NOMO-1 treated with dmso at 0.1 percent for 144 hours (cell line): ENCODE data around the gene AGR3.

Experiments used
- DNase-seq: peaks from one replicate; lab custom pipeline; 2025; ENCODE audit not compliant: unreplicated experiment; lab: John Stamatoyannopoulos, UW

AGR3 gene

GRCh38 chr7:16881844-16882243, at the start of gene AGR3:
Gene AGR3, minus strand, starts transcription at chr7:16881983. Its CDS starts 3,365 bp downstream, at chr7:16878618.
- DNase-seq, result no peak

DNA sequence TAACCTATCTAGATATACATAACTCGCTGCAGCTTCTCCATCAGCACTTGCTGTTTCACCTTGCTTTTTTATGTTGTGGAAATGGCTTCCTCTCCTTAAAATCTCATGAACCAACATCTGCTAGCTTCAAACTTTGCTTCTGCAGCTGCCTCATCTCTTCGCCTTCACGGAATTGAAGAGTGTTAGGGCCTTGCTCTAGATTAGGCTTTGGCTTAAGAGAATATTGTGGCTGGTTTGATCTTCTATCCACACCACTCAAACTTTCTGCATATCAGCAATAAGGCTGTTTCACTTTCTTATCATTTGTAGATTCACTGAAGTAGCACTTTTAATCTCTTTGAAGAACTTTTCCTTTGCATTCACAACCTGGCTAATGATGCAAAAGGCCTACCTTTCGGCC, 49.2 kb upstream of the AGR3 start:
- no peak for DNase-seq

DNA sequence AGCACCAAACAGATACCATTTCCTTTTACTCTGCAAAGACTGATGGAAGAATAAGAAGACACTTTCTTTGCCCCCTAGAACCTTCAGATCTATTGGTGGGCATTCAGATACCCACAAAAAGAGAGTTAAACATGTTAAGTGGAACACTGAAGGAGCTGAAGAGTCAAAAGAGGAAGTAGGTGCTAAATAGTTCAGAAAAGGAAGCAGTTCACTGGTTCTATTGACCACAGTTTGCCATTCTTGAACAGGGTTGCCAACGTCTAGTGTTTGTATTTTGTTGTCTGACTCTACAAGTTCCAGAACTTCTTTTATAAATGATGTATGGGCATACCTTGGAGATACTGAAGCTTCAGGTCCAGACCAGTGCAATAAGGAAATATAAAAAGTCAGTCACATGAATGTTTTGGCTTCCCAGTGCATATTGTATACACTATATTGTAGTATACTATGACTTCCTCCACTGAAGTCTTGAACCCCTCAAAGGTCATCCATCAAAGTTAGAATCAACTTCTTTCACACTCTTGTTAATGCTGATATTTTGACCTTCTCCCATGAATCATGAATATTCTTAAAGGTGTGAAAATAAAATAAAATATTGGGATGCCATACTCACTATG, 47.5 kb upstream of the AGR3 start:
- DNase-seq, result peak; percentile 61

GRCh38 chr7:16926861-16927260, 45.1 kb upstream of the AGR3 start:
- no peak for DNase-seq

DNA sequence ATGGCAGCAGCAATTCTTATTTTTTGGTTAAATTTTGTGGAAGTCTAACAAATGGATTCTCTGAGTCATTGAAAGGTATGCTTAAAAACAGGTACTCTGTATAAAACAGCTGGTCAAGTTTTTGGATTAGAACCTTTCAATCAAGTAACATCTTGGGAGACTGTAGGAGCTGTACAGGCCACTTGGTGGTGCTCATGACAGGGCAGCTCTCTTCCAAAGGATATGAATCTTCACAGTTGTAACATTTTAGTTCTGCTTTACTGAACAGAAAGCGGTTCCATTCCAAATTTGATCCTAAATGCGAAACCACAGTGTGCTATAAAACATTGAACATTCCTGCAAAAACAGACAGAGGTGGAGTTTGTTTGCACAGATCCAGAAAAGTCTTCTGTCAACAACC, 44.5 kb upstream of the AGR3 start:
- peak; percentile 37 for DNase-seq

DNA sequence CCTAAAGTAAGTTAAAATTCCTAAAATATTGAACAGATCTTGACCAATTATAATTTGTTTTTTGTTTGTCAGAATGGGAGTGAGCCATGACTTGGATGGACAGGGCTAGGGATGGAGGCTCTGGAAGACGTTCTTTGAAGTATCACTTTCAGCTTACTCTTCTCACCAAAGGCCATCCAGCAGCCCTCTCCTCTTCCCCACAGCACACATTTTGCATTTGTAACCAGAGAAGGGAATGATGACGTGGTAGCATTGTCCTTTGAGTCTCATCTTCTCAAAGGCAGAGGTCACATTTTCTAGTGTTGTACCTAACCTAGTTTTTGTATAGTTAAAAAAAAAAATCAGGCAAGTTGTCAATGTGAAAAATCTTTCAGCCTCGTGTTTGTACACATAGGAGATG, 43.8 kb upstream of the AGR3 start:
- no peak for DNase-seq

- DNase-seq, result no peak
Observed at GRCh38 chr7:16923019-16923418, 41.2 kb upstream of the AGR3 start.

DNA sequence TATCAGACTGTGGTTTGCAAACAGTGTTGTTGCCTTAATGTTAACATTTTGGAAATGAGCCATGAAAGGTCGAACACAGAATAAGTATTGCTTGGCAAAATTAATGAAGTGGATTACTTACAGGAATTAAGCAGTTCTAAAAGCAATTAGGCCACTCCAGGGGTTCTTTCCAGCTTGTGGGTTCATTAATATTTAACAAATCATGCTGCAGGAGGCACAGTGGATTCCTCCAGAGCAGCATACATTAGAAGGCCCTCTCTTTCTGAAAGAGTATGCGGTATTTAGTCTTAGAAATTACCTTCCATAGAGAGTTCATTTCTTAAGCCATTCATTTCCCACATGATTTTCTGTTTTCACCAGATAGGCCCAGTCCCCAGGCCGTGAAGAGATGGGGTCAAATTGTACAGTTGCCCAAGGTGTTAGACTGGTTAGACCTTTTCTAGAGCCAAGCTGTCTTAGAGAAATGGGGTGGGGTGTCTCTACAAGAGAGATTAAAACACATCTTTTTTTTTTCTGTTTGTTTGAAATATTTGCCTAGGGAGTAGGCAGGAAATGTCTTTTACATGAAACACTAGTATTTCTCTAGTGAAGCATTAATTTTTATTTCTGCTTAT, 40.0 kb upstream of the AGR3 start:
- no peak for DNase-seq

GRCh38 chr7:16921151-16921550, 39.4 kb upstream of the AGR3 start:
- DNase-seq, result no peak

DNA sequence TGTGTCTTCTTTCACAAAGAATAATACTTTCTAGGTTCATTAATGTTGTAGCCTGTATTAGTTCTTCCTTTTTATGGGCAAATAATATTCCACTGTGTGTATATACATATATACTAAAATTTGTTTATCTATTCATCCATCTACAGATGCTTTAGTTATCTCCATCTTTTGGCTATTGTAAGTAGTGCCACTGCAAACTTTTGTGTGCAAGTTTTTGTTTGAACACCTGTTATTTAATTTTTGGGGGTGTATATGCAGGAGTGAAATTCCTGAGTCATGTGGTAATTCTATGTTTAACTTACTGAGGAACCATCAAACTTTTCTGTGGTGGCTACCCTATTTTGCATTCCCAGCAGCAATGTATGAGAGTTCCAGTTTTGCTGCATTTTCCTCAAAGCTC, 37.7 kb upstream of the AGR3 start:
- no peak for DNase-seq

GRCh38 chr7:16918288-16918895, 36.6 kb upstream of the AGR3 start:
- DNase-seq, result no peak

- DNase-seq, result no peak
Observed at GRCh38 chr7:16916738-16917137, 35.0 kb upstream of the AGR3 start.

DNA sequence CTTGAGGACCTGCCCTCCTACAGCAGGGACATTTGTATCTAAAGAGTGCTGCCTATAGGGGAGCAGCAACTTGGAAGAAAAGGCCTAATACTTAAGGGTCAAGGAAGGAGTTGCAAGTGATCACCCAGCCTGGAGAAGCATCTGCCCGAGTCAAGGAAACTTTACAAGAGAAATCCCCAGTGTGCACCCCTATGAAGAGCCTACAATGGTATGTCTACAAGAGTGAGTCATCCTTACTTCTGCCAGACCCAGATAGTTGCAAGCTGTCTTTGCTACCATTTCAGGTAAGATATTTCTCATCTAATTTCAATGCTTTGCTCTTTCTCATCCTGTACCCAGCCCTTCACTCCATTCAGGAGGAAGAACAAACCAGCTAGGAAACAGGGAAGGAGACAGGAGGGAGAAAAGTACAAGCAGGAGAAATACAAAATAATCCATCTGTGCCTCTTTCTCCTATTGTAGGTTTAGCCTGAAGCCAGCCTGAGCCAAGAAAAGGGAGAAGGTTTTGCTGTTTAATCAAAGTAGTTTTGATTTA, 34.4 kb upstream of the AGR3 start:
- no peak for DNase-seq

- no peak for DNase-seq
Observed at GRCh38 chr7:16915405-16915804, 33.6 kb upstream of the AGR3 start.

- no peak for DNase-seq
Observed at GRCh38 chr7:16914771-16915170, 33.0 kb upstream of the AGR3 start.

DNA sequence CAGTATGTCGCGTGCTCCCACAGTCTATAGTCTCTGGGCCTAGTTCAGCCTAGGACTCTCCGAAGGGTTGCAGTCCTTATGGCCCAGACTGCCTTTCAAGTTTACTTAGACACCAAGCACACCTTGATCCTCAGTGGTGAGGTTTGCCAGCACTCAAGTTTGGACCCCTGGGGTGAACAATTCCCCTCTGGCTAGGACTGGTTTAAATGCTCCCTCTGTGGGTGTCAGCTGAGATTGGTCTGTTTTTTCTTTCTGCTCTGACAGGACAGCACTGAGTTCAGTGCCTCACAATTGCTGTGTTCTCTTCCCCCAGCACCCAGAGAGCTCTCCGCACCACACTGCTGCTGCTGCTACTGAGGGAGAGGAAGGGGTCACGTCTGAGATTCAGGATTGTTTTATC, 31.9 kb upstream of the AGR3 start:
- DNase-seq, result no peak

DNA sequence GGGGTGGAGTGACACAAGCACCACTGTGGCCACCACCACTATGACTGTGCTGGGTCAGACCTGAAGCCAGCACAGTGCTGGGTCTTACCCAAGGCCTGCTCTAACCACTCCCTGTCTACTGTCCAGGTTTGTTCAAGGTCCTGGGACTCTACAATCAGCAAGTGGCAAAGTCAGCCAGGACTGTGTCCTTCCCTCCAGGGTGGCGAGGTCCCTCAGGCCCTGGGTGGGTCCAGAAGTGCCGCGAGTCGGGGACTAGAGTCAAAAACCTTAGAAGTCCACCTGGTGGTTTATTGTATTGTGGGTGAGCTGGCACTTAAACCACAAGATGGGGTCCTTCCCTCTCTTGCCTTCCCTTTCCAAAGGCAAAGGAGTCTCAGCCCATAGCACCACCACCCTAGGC, 30.8 kb upstream of the AGR3 start:
- no peak for DNase-seq

- DNase-seq, result no peak
Observed at GRCh38 chr7:16908561-16908960, 26.8 kb upstream of the AGR3 start.

DNA sequence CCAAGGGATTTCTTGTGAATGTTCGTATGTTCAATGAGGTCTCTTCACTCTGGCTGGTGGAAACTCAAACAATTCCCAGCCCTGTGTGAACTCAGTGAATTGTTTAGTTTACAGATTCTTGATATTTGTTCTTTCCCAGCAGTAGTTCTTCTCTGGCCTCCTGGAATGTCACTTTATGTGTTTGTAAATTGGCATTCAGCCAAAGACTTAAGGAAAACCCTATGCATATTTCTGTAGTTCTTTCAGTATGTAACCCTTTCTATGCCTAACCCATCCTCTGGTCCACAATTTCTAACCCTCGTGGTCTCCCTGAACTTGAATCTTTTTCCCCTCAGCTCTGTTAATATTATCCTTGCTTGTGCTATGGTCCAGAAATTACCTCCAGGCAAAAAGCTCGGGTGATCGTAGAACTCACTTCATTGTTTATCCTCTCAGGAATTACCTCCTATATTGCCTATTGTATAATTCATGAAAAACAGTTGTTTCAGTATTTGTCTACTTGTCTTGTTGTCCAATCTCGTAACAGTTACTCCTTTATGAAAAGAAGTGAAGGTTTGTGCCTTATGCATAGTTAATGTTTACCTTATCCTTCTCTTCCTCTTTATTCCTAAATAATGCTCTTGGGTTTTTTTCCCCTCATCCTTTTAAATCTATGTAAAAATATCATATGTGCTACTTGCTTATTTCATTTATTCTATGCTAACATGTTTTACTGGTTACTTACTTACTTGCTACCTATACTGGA, 23.7 kb upstream of the AGR3 start:
- no peak for DNase-seq

GRCh38 chr7:16904076-16904475, 22.3 kb upstream of the AGR3 start:
- DNase-seq, result no peak

DNA sequence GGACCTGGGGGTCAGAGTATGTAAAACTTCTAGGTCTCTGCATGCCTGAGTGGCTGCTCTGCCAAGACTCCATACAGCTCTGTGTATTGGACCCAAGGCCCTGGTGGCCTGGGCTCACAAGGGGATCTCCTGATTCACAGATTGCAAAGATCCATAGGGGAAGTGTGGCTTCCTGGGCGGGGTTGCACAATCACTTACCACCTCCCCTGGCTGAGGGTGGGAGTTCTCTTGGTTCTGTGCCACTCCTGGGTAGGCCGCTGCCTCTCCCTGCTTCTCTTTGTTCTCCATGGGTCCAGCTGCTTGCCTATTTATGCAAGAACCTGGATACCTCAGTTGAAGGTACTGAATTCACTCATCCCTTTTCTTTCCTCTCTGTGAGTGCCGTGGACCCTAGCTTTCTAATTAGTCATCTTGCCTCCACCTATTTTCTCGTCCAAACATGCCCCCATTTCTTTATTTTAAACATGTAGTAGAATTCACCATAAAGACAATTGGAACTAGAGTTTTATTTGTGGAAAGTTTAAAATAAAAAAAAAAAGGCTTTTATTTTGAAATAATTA, 18.5 kb upstream of the AGR3 start:
- DNase-seq, result no peak
